ACC112 (cell line): ENCODE results near the gene DPPA3.

Source experiments
- H2AFZ ChIP-seq: fragments of 200-600 bp; sonication (generic); one replicate; pipeline ENCODE4 v1.6.0; 2017; ENCODE audit warnings: antibody characterized with exemption, low read length; ENCODE audit not compliant: unreplicated experiment
- H3K27ac ChIP-seq: fragments of 200-600 bp; sonication (generic); 2 replicates; pipeline ENCODE4 v1.5.1; 2014; ENCODE audit warnings: low read depth, mild to moderate bottlenecking, antibody characterized with exemption, low read length, moderate library complexity
- H3K27me3 ChIP-seq: fragments of 200-600 bp; sonication (generic); 2 replicates; pipeline ENCODE4 v1.6.1; 2014; ENCODE audit warnings: mild to moderate bottlenecking, antibody characterized with exemption, low read length, moderate library complexity, mixed read lengths; ENCODE audit not compliant: insufficient read depth
- H3K36me3 ChIP-seq: fragments of 200-600 bp; sonication (generic); 2 replicates; pipeline ENCODE4 v1.6.1; 2016; ENCODE audit warnings: mild to moderate bottlenecking, antibody characterized with exemption, low read length, moderate library complexity, mixed read lengths; ENCODE audit not compliant: insufficient read depth
- H3K4me1 ChIP-seq: fragments of 200-600 bp; sonication (generic); one replicate; pipeline ENCODE4 v1.6.1; 2016; ENCODE audit warnings: low read length, mixed read lengths; ENCODE audit not compliant: insufficient read depth, unreplicated experiment, control insufficient read depth
- H3K4me3 ChIP-seq: fragments of 200-600 bp; sonication (generic); 2 replicates; pipeline ENCODE4 v1.5.1; 2014; ENCODE audit warnings: mild to moderate bottlenecking, low read depth, low read length
- H3K79me2 ChIP-seq: fragments of 200-600 bp; sonication (generic); one replicate; pipeline ENCODE4 v1.6.0; 2016; ENCODE audit warnings: low read length; ENCODE audit not compliant: control insufficient read depth, unreplicated experiment, insufficient read depth

DPPA3 gene

DNA sequence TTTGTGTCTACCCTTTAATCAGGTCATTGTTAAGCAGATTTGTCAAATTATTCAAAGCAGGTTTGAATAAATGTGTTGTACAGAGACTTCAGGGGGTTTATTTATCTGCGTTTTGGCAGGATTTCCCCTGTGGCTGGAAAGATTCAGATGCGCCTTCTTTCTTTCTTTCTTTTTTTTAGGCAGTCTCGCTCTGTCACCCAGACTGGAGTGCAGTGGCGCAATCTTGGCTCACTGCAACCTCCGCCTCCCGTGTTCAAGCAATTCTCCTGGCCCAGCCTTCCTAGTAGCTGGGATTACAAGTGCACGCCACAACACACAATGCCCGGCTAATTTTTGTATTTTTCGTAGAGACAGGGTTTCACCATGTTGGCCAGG, 47.5 kb downstream of the DPPA3 start:
- H3K36me3 ChIP-seq: no peaks in the 10 kb centered on the region
- H2AFZ ChIP-seq: no peak overlapping the region
- H3K27ac ChIP-seq: no peak overlapping the region
- no peaks in the 10 kb centered on the region for H3K79me2 ChIP-seq
- no peaks in the 10 kb centered on the region for H3K4me1 ChIP-seq
- H3K27me3 ChIP-seq: no peaks in the 10 kb centered on the region; the same call in 1 of the 2 replicates
- H3K4me3 ChIP-seq: no peak overlapping the region
